GM10266 (cell line): ENCODE results near the gene APBB2.

Experiments
- DNase-seq: peaks from one replicate; pipeline ENCODE4 v3.0.0; 2012; ENCODE audit errors: extremely low spot score
- TF ChIP-seq, protein P1 (sequence below): IDR thresholded peaks from 2 replicates; pipeline ENCODE4 v1.5.1; 2012; ENCODE audit warnings: mild to moderate bottlenecking, low read depth; ENCODE audit not compliant: control insufficient read depth, insufficient read depth; ENCODE audit errors: missing control alignments

The APBB2 gene

DNA sequence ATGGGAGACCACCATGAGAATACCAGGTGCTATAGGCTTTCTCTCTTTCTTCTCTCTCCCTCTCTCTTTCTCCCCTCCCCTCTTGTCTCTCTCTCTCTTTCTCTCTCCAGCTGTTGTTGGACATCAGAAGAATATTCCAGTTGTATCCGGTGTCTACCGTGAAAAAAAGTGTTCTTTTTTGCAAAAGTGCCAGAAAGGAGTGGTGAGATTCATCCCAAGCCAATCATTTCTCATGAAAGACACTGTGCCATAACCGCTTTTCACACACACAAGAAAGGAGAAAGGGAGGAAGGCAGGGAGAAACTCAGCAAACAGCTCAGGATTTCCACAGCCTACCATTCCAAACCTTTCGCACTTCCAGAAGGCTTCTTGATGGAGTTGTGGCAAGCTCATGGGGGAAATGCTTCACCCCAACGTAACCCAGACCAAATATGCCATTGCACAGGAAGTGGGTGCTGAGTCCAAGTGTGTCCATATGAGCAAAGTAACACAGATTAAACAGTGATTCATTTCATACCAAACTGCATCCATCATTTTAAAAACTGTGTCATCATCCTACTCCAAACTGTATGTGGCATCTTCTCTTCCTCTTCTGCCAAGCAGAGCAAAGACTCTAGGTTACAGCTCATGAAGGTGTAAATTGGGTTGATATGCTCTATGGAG lies 224.0 kb downstream of the APBB2 start:
- DNase-seq: no peak
- TF ChIP-seq, protein P1, sequence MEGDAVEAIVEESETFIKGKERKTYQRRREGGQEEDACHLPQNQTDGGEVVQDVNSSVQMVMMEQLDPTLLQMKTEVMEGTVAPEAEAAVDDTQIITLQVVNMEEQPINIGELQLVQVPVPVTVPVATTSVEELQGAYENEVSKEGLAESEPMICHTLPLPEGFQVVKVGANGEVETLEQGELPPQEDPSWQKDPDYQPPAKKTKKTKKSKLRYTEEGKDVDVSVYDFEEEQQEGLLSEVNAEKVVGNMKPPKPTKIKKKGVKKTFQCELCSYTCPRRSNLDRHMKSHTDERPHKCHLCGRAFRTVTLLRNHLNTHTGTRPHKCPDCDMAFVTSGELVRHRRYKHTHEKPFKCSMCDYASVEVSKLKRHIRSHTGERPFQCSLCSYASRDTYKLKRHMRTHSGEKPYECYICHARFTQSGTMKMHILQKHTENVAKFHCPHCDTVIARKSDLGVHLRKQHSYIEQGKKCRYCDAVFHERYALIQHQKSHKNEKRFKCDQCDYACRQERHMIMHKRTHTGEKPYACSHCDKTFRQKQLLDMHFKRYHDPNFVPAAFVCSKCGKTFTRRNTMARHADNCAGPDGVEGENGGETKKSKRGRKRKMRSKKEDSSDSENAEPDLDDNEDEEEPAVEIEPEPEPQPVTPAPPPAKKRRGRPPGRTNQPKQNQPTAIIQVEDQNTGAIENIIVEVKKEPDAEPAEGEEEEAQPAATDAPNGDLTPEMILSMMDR: no peak

DNA sequence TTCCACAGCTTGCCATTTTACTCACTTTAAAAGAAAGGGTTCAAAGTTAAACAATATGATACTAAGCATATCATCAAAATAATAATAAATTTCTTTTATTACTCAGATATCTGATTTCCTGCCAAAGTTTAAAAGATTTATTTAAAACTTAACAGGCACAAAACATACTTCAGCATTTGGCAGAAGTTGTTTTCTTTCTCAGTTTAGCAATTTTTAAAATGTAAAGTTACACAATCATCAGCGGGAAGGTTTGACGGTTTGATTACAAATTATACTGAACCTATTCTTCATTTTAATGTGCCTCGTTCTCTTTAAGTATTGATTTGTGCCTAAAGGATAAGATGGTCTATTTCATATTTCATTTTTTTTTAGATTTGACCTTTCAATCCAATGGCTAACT lies 227.2 kb downstream of the APBB2 start:
- TF ChIP-seq, protein P1: no peak
- DNase-seq: no peak

DNA sequence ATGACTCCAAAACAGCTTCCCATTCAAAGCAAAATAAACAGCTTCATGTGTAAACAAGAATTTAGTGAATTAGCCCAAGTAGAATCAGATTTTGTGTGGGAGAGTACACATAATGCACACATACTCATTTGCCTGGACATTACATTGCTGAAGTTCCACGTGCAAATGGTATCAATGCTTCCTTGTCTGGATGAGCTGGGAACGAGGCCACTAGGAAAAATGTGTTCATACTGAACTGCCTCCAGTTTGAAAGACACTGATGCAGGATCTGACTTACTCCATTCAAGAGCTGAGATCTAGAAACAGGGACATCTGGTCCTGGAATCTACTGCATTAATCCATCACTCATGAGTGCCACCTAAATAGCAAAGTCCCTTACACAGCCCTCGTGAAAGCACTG lies 228.0 kb downstream of the APBB2 start:
- DNase-seq: no peak
- TF ChIP-seq, protein P1: no peak

DNA sequence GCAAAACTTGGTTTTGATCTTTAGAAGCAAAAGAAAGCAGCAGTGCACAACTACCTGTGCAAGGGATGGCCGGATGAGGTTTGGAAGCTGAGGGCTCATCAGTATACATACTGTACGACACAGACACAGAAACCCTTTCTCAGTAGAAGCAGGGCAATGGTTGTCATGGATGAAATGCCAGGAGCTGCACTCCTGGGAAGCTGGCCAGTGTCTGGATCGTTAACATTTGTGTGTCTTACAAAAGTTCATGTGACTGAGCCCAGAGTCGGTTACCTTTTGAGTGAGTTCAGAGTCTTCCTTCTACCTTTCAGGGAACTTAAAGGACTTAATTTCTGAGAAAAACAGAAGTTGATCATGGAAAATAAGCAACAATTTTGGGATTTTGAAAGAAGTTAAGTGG lies 230.3 kb downstream of the APBB2 start:
- TF ChIP-seq, protein P1: no peak
- DNase-seq: no peak

DNA sequence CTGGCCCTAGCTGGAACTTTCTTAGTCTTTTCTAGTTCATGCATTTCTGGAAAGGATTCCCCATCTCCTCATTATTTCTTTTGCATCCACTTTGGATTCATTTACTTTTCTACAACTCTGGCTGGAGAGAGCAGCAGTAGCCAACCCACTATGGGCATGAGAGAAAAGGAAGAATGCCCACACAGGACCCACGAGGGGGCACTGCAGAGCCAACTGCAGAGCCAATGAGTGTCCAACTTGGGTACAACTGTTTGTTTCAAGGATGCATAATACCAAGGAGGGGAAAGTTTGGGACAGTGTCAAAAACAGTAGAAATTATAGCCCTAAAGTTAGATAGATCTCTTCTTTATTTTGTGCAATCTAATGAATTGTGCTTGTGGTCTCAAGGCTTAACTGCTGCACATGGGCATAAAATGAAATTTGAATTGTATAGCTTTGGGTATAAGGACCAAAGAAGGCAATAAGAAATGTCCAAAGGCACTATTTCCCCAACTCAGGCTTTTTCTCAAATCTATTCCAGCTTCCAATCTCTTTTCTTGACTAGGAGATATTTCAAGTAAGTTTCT lies 233.9 kb downstream of the APBB2 start:
- TF ChIP-seq, protein P1: peak; percentile 31
- no peak for DNase-seq

DNA sequence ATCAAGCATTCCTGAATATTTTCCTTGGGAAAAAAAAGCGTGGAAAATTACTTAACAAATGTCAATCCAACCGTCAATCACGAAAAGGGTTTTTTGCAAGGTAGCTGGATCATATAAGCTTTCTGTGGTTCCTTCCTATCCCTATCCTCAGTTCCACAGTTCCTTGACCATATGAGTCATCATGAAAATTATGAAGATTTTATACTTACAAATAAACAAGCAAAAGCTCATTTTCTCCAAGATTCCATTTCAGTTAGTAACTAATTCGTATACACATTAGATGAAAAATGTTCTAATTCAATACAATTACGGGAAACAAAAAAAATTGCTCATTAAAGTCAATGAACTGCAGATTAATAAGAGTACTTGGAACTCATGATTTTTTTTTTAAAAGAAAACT lies 235.8 kb downstream of the APBB2 start:
- TF ChIP-seq, protein P1: no peak
- DNase-seq: no peak

DNA sequence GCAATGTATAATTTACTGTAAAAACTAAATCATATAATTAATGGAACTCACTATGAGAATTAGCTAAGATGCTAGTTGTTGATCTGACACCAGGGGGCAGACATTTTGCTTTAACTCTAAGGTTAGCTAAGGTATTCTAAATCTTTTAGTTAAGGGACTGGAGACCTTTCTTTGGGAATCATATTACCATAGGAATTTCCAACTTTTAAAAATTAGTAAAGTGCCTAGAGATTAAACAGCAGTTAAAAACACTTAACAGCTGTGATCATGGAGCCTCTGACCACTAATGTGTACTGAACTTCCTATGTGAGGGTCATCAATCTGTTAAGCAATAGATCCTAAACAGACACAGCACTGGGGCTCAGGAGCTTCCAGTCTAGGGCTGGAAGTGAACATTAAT lies 238.0 kb downstream of the APBB2 start:
- peak; percentile 41 for DNase-seq
- TF ChIP-seq, protein P1: peak; percentile 65
